Suprapubic skin (tissue), 4 donors: ENCODE results near the gene TTI1.

Experiments
- CTCF ChIP-seq, 2 donors: fragments of 200-600 bp in 1 of 2; fragments of 450-650 bp in 1 of 2; sonication (generic) in 1 of 2; IDR thresholded peaks; one replicate each; pipeline ENCODE4 v1.5.1; 2016 to 2019; ENCODE audit warnings: antibody characterized with exemption in 2 of 2, mild to moderate bottlenecking in 1 of 2, moderate library complexity in 1 of 2
- POLR2A ChIP-seq, 2 donors: fragments of 450-650 bp; IDR thresholded peaks; one replicate each; pipeline ENCODE4 v1.6.1; 2017; ENCODE audit warnings: antibody characterized with exemption in 2 of 2, mild to moderate bottlenecking in 2 of 2, moderate library complexity in 2 of 2
- POLR2AphosphoS5 ChIP-seq, 3 donors: sonication (generic); formaldehyde crosslinking; IDR thresholded peaks; one replicate each; pipeline ENCODE4 v1.6.1; 2017; ENCODE audit warnings: antibody characterized with exemption in 3 of 3

DNA sequence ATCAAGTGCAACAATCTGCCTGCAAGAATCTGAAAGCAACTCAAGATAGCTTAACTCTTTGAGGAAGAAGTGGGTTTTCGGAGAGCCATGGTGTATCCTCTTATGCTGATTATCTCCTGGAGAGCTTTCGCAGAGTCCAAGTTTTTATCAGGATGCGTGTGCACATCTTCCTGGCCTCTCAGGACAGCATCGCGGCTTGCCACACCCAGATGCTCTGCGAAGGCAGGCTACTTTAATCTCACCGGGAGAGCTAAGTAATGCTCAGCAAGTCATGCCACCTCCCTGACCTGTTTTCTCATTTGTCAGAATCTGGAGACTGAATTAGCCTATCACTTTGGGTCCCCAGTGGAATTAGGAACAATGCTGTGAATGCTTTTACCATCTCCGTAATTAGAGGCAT, 52.9 kb downstream of the TTI1 start:
- TF ChIP-seq POLR2A (IDR thresholded peaks at IDR 0.05) (no peak), CTCF (IDR thresholded peaks at IDR 0.05) (no peak), POLR2AphosphoS5 (IDR thresholded peaks at IDR 0.05) (no peak)
